Measurements from ENCODE around the gene MAPK8. TPM values are rescaled to one million over a fixed set of nuclear protein-coding genes. Genes with fewer than 3 reads are reported as not detected.

Gene MAPK8
- total RNA-seq, 2 donors from 2014 or later, result 32.3 to 43.3 TPM

DNA sequence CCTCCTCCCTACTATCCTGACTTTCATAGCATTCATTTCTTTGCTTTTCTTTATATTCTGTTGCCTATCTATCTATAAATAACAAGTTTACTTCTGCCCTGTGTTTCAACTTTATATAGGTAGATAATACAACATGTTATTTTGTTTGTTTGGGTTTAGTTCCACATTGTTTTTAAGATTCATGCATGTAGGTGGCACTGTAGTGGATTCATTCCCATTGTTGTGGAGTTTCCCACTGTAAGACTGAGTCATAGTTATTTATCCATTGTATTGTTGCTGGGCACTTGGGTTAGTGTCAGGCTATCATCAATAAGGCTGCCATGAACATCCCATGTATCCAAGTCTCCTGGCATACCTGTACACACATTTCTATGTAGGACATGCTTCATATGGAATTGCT is 170.7 kb downstream of the MAPK8 start:
- TF ChIP-seq, protein P1, sequence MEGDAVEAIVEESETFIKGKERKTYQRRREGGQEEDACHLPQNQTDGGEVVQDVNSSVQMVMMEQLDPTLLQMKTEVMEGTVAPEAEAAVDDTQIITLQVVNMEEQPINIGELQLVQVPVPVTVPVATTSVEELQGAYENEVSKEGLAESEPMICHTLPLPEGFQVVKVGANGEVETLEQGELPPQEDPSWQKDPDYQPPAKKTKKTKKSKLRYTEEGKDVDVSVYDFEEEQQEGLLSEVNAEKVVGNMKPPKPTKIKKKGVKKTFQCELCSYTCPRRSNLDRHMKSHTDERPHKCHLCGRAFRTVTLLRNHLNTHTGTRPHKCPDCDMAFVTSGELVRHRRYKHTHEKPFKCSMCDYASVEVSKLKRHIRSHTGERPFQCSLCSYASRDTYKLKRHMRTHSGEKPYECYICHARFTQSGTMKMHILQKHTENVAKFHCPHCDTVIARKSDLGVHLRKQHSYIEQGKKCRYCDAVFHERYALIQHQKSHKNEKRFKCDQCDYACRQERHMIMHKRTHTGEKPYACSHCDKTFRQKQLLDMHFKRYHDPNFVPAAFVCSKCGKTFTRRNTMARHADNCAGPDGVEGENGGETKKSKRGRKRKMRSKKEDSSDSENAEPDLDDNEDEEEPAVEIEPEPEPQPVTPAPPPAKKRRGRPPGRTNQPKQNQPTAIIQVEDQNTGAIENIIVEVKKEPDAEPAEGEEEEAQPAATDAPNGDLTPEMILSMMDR (IDR thresholded peaks at IDR 0.05), result no peak

DNA sequence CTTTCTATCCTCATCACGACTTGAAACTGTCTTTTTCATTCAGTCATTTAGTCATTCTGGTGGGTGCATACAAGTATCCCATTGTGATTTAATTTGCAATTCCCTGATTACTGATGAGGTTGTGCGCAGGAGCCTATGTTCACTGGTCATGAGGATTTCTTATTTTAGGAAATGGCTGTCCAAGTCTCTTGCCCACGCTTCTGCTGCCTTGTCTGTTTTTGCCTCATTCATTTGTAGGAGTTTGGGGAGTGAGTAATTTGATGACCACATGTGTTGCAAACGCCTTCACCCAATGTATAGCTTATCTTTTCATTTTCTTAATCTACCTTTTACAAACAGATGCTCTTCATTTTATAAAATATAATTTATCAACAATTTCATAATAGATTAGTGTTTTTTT is 171.1 kb downstream of the MAPK8 start:
- intact Hi-C loops (cut with DNase I), result no loop called here
- TF ChIP-seq, protein P1 (IDR thresholded peaks at IDR 0.05), result no peak
- no peak for DNase-seq
- Histone ChIP-seq H3K9ac (ENCODE audit: low read depth in 2 of 2, low read length in 2 of 2) (no peak overlapping the region), H3K4me1 (no peaks in the 10 kb centered on the region), H3K27me3 (no peaks in the 10 kb centered on the region), H3K36me3 (no peaks in the 10 kb centered on the region), H3K27ac (no peak overlapping the region), H3K9me3 (no peaks in the 10 kb centered on the region), H3K4me3 (no peak overlapping the region)

More for the DNA sequence above, 170.7 kb downstream of the MAPK8 start:
- Histone ChIP-seq H3K9ac (ENCODE audit: low read depth in 2 of 2, low read length in 2 of 2) (no peak overlapping the region), H3K27me3 (no peaks in the 10 kb centered on the region), H3K27ac (no peak overlapping the region), H3K36me3 (no peaks in the 10 kb centered on the region), H3K4me1 (no peaks in the 10 kb centered on the region), H3K4me3 (no peak overlapping the region), H3K9me3 (no peaks in the 10 kb centered on the region)
- intact Hi-C loops (cut with DNase I), result no loop called here
- no peak for DNase-seq

DNA sequence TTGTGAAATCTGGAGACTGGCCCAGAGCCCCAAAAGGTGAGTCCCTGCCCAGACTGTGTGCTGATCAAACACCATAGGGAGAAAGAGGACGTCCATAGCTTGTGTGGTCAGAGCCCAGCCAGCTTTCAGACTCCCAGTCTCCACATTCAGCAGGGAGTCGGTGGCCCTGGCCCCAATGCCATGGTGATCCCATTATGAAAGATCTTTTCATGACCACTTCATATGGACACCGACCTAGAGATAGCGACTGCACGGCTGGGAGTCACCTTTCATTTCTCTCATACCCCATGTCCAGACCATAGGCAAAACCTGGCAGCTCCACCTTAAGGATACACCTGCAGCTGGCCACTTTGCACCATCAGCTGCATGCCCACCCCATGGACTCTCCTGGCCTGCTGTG is 172.0 kb downstream of the MAPK8 start:
- Histone ChIP-seq H3K27ac (no peak overlapping the region), H3K9ac (ENCODE audit: low read depth in 2 of 2, low read length in 2 of 2) (no peak overlapping the region), H3K4me3 (no peak overlapping the region), H3K36me3 (no peaks in the 10 kb centered on the region), H3K9me3 (no peaks in the 10 kb centered on the region), H3K27me3 (no peaks in the 10 kb centered on the region), H3K4me1 (no peaks in the 10 kb centered on the region)
- intact Hi-C loops (cut with DNase I), result no loop called here
- no peak for DNase-seq
- TF ChIP-seq, protein P1 (IDR thresholded peaks at IDR 0.05), result no peak

DNA sequence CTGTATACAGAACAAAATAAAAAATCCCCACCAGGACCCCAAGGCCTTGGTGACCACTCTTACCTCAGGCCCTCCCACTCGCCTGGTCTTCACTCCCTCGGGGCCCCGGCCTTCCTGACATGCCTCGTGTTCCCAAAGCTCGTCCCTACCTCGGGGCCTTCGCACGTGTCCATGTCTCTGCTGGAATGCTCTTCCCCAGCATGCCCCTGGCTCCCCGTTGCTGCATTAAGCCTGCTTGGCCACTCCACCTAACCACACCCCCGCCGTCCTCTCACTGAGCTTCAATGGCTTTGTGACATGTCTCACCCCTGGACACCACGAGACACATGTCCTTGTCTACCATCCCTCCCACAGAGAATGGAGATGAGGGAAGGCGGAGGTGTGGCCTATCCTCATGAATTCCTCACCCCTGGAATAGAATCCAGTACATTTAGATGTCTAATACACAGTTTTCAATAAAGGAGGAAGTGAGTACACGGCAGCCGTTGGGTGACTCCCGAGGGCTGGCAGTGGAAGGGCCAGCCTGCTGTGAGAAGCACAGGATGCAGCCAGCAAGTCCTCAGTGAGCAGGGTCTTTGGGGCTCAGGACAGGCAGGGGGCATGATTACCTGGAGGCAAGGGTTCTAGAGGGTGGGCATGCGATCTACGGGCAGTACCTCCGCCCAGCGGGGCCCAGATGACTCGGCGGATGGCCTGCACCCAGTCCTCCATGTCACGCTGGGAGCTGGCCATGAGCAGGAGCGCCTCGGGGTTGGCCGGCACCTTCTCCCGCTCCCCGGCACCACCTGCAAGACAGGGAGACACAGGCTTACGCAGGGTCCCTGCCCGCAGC is 172.7 kb downstream of the MAPK8 start:
- H3K4me3 ChIP-seq, result no peak overlapping the region
- no peak overlapping the region for H3K27ac ChIP-seq
- intact Hi-C loops (cut with DNase I), result no loop called here
- no peak for DNase-seq
- no peak overlapping the region for H3K9ac ChIP-seq (ENCODE audit: low read depth in 2 of 2, low read length in 2 of 2)
- H3K36me3 ChIP-seq, result no peaks in the 10 kb centered on the region
- no peaks in the 10 kb centered on the region for H3K4me1 ChIP-seq
- TF ChIP-seq, protein P1 (IDR thresholded peaks at IDR 0.05), result no peak
- no peaks in the 10 kb centered on the region for H3K27me3 ChIP-seq
- no peaks in the 10 kb centered on the region for H3K9me3 ChIP-seq

DNA sequence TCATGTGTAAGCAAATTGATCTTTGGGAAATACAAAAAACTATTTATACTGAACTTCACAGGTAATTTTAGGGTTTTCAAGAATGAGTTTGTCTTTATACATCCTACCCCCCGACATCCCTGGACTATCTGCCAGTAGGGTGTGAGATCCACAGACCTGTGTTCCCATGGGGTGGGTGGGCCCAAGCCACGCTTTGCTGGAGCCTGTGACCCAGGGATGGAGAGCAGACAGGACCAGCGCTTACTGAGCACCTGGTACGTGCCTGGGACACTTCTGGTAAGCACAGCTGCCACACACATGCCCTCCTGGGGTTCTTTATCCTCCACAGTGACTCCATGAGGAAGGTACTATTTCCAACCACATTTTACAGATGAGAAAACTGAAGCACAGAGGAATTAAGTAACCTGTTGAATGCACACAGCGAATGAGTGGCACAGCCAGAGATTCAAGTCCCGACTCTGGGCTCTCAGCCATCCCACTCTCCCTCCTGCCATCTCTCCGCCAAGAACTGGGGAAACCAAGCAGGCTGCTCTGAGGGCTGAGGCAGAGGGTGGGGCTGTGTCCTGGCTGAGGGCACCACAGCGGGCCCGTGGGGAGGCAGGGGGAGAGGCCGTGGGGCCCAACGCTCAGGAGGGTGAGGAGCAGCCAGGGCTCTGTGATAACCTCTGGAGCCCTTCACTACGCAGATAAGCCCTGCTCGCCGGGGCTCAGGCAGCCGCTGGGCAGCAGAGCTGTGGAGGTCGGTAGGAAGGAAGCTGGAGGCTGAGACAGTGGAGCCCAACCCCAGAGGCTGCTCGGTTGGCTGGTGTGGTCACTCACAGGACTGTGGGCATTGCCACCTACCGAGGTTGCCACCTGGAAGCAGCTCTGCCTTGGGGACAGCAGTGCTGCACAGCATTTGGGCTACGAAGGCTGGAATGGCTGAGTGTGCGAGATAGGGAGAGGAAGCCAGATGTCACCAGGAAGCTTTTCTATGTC is 174.2 kb downstream of the MAPK8 start:
- H3K9me3 ChIP-seq, result no peaks in the 10 kb centered on the region
- H3K27me3 ChIP-seq, result no peaks in the 10 kb centered on the region
- no peaks in the 10 kb centered on the region for H3K36me3 ChIP-seq
- TF ChIP-seq, protein P1 (IDR thresholded peaks at IDR 0.05), result no peak
- H3K9ac ChIP-seq (ENCODE audit: low read depth in 2 of 2, low read length in 2 of 2), result no peak overlapping the region
- H3K4me3 ChIP-seq, result no peak overlapping the region
- no peak overlapping the region for H3K27ac ChIP-seq
- H3K4me1 ChIP-seq, result no peaks in the 10 kb centered on the region
- intact Hi-C loops (cut with DNase I), result no loop called here
- DNase-seq, result no peak
